ENCODE results near the gene SYNDIG1. TPM values are rescaled to one million over a fixed set of nuclear protein-coding genes. Genes with fewer than 3 reads are reported as not detected.

The SYNDIG1 gene
- total RNA-seq, 2 experiments from 2014 or later = not detected

DNA sequence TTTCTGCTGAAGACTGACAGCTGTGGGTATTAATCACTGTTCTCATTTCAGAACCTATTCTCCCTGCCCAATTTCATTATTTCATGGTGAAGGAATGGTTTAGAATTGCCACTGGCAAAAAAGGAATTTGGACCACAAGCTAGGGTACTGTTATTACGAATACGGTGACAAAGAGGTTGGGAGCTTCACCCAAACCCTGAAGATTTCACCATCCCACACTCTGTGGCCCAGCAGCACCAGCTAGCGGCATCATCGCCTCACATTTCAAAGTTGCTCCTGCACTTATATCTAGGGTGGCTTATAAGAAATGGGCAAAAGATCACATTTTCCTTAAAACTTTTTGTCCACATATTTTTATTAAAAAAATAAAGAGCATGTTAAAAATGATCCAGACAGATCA, 236.1 kb downstream of the SYNDIG1 start:
- Histone ChIP-seq H3K36me3 (ENCODE audit: insufficient read depth, low read length) (no peaks in the 10 kb centered on the region), H2AFZ (ENCODE audit: low read length) (no peak overlapping the region), H3K9me2 (ENCODE audit: insufficient read depth, low read length) (no peaks in the 10 kb centered on the region), H4K20me1 (ENCODE audit: insufficient read depth, low read length) (no peaks in the 10 kb centered on the region), H3K9me3 (ENCODE audit: low read length) (no peaks in the 10 kb centered on the region), H3K4me2 (ENCODE audit: low read length) (no peak overlapping the region), H3K79me2 (ENCODE audit: insufficient read depth, low read depth, low read length) (no peaks in the 10 kb centered on the region), H3K4me1 (ENCODE audit: insufficient read depth, low read length, poor library complexity, severe bottlenecking) (no peaks in the 10 kb centered on the region), H3K27ac (ENCODE audit: low read depth, low read length, poor library complexity, severe bottlenecking) (no peak overlapping the region), H3K4me3 (ENCODE audit: low read depth, low read length, poor library complexity, severe bottlenecking) (no peak overlapping the region)
- no peak for TF ChIP-seq EZH2phosphoT487 (IDR thresholded peaks at IDR 0.05; ENCODE audit: borderline replicate concordance, low read depth, low read length)
- TF ChIP-seq, protein P1, sequence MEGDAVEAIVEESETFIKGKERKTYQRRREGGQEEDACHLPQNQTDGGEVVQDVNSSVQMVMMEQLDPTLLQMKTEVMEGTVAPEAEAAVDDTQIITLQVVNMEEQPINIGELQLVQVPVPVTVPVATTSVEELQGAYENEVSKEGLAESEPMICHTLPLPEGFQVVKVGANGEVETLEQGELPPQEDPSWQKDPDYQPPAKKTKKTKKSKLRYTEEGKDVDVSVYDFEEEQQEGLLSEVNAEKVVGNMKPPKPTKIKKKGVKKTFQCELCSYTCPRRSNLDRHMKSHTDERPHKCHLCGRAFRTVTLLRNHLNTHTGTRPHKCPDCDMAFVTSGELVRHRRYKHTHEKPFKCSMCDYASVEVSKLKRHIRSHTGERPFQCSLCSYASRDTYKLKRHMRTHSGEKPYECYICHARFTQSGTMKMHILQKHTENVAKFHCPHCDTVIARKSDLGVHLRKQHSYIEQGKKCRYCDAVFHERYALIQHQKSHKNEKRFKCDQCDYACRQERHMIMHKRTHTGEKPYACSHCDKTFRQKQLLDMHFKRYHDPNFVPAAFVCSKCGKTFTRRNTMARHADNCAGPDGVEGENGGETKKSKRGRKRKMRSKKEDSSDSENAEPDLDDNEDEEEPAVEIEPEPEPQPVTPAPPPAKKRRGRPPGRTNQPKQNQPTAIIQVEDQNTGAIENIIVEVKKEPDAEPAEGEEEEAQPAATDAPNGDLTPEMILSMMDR (conservative IDR thresholded peaks at IDR 0.05; ENCODE audit: low read length) = no peak
- DNase-seq (ENCODE audit: low spot score) = no peak
- intact Hi-C loops (cut with micrococcal nuclease; ENCODE audit: unreplicated experiment) = no loop called here
- ChIA-PET POLR2A (no interaction called here), CTCF (ENCODE audit: unreplicated experiment) (no interaction called here)
- no TSS peak for BruUV-seq (replicated peaks)

DNA sequence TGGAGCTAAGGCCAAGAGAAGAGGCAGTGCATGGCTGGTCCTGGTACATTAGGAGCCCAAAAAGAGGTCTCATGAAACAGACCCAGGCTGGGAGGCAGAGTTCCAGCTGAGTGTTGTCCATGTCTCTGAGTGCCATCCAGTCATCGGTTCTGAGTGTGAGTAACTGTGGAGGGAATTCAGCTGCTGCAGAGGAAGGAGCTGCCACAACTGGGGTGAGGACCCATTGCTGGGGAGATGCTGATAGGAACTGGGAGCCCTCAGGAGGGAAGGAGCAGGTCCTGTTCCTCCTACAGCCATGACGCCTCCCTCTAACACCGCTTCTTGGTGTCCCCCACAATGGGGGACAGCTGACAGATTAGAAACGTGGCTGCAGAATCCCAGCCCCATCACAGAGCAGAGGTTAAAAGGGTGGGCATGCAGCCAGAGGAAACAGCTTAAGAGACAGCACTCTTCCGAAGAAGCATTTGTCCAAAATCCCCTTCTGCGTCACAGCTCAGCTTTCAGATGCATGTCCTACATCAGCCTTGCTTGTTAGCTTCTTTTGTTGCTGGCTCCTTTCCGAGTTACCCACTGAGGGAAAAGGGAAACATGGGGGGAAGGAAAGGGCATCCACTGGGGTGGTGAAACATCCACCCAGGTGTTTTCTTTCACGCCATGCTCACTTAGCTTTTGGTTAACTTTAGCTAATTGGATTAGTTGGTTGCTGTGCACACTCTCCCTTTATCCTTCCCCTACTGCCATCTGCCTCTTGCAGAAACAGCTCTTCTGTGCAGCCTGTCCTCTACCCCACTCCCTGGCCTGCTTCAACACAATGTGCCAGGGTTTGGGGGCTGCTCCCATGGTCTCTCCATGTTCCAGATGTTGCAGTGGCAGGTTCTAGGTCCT, 239.2 kb downstream of the SYNDIG1 start:
- POLR2A ChIA-PET = interaction anchor here (0.7 kb wide), 1 partner anchor 27 kb away, joined by 3 read pairs; no protein-coding TSS in a partner anchor
- H3K27ac ChIP-seq (ENCODE audit: low read depth, low read length, poor library complexity, severe bottlenecking) = no peak overlapping the region

More for the DNA sequence above, 239.2 kb downstream of the SYNDIG1 start:
- DNase-seq (ENCODE audit: low spot score) = no peak
- no peak for TF ChIP-seq EZH2phosphoT487 (IDR thresholded peaks at IDR 0.05; ENCODE audit: borderline replicate concordance, low read depth, low read length)
- TF ChIP-seq, protein P1 (conservative IDR thresholded peaks at IDR 0.05; ENCODE audit: low read length) = no peak
- no peaks in the 10 kb centered on the region for H3K36me3 ChIP-seq (ENCODE audit: insufficient read depth, low read length)
- no peaks in the 10 kb centered on the region for H4K20me1 ChIP-seq (ENCODE audit: insufficient read depth, low read length)
- no TSS peak for BruUV-seq (replicated peaks)
- no peak overlapping the region for H2AFZ ChIP-seq (ENCODE audit: low read length)
- no peak overlapping the region for H3K4me3 ChIP-seq (ENCODE audit: low read depth, low read length, poor library complexity, severe bottlenecking)
- CTCF ChIA-PET (ENCODE audit: unreplicated experiment) = no interaction called here
- intact Hi-C loops (cut with micrococcal nuclease; ENCODE audit: unreplicated experiment) = no loop called here
- no peaks in the 10 kb centered on the region for H3K9me2 ChIP-seq (ENCODE audit: insufficient read depth, low read length)
- H3K4me1 ChIP-seq (ENCODE audit: insufficient read depth, low read length, poor library complexity, severe bottlenecking) = no peaks in the 10 kb centered on the region
- no peaks in the 10 kb centered on the region for H3K9me3 ChIP-seq (ENCODE audit: low read length)
- H3K4me2 ChIP-seq (ENCODE audit: low read length) = no peak overlapping the region
- no peaks in the 10 kb centered on the region for H3K79me2 ChIP-seq (ENCODE audit: insufficient read depth, low read depth, low read length)
